ENCODE data around the gene ADAM19. TPM values are rescaled to one million over a fixed set of nuclear protein-coding genes. Genes with fewer than 3 reads are reported as not detected.

The ADAM19 gene
- total and polyA plus RNA-seq, 2 experiments from 2014 or later: 6.0 to 8.6 TPM

DNA sequence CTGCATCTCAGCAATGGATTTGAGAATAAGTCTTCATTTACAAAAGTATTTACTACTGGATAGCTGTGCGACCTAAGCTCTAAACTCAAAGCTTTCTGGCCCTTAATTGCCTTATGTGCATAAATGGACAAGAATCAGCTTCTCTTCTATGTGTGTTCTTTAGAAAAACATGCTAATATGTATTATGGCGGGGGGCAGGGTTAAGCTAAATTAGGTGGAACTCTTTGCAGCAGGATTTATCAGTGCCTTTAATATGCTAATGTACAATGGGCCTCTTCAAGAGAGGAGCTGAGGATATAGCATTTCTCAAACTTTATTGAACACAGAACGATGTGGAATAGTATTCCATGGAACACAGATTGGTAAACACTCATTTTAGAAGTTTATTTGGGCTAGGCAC, 125.6 kb downstream of the ADAM19 start:
- Histone ChIP-seq H3K79me2 (no peaks in the 10 kb centered on the region), H3K9me3 (ENCODE audit: low read depth) (no peaks in the 10 kb centered on the region), H3K36me3 (replicated peaks; ENCODE audit: insufficient read depth, low read depth) (no peaks in the 10 kb centered on the region), H3K9me2 (replicated peaks; ENCODE audit: insufficient read depth) (no peaks in the 10 kb centered on the region), H3K4me1 (ENCODE audit: insufficient read depth) (peaks cover 8% of the 10 kb centered on the region), H4K20me1 (ENCODE audit: insufficient read depth, poor library complexity, severe bottlenecking) (no peaks in the 10 kb centered on the region), H2AFZ (no peak overlapping the region), H3K27ac (no peak overlapping the region), H3K4me3 (no peak overlapping the region), H3K27me3 (no peaks in the 10 kb centered on the region), H3K4me2 (no peak overlapping the region)
- TF ChIP-seq EZH2 (IDR thresholded peaks at IDR 0.05; ENCODE audit: borderline replicate concordance): no peak
- TF ChIP-seq, protein P1, sequence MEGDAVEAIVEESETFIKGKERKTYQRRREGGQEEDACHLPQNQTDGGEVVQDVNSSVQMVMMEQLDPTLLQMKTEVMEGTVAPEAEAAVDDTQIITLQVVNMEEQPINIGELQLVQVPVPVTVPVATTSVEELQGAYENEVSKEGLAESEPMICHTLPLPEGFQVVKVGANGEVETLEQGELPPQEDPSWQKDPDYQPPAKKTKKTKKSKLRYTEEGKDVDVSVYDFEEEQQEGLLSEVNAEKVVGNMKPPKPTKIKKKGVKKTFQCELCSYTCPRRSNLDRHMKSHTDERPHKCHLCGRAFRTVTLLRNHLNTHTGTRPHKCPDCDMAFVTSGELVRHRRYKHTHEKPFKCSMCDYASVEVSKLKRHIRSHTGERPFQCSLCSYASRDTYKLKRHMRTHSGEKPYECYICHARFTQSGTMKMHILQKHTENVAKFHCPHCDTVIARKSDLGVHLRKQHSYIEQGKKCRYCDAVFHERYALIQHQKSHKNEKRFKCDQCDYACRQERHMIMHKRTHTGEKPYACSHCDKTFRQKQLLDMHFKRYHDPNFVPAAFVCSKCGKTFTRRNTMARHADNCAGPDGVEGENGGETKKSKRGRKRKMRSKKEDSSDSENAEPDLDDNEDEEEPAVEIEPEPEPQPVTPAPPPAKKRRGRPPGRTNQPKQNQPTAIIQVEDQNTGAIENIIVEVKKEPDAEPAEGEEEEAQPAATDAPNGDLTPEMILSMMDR (IDR thresholded peaks at IDR 0.05; ENCODE audit: poor library complexity): no peak
- no peak for TF ChIP-seq EZH2phosphoT487 (IDR thresholded peaks at IDR 0.05; ENCODE audit: low read depth, severe bottlenecking, unreplicated experiment)
- 95% methylated on average over 3 of the region's 3 CpGs for WGBS (ENCODE audit: low lambda C conversion rate, missing lambda C conversion rate)
- DNase-seq (ENCODE audit: low spot score): no peak

DNA sequence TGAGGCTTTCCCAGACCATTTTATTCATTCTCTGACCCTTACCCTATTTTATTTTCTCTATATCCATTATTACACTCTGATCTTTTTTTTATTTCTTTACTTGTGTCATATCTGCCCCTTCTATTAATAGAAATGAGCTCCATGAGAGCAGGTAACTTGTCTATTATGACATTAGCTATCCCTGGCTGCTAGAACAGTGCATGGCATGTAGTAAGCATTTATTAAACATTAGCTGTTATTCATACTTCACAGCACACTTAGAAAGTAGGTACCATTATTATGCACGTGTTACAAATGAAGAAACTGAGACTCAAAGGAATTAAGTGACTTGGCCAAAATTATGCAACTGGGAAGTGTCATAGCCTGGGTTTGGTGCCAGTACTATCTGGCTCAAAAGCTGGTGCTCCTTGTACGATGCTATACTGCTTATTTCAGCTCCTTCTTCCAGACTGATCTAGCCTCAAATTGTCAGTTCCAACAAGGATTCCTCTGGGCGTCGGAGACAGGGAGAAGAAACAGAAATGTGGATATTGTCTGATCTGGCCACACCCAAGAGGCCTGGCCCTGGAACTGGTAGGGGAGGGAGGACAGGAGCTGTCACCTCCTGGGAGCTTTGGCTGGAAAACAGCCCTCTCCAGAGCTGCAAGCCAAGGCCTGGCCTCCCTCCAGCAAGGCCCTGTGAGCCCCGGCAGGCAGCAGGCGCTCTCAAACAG, 126.4 kb downstream of the ADAM19 start:
- DNase-seq (ENCODE audit: low spot score): no peak
- H3K27me3 ChIP-seq: no peaks in the 10 kb centered on the region
- no peaks in the 10 kb centered on the region for H3K36me3 ChIP-seq (replicated peaks; ENCODE audit: insufficient read depth, low read depth)
- H3K4me3 ChIP-seq: no peak overlapping the region
- TF ChIP-seq EZH2 (IDR thresholded peaks at IDR 0.05; ENCODE audit: borderline replicate concordance) (no peak), EZH2phosphoT487 (IDR thresholded peaks at IDR 0.05; ENCODE audit: low read depth, severe bottlenecking, unreplicated experiment) (no peak)
- TF ChIP-seq, protein P1 (IDR thresholded peaks at IDR 0.05; ENCODE audit: poor library complexity): no peak
- H3K27ac ChIP-seq: no peak overlapping the region
- no peaks in the 10 kb centered on the region for H3K9me2 ChIP-seq (replicated peaks; ENCODE audit: insufficient read depth)
- H4K20me1 ChIP-seq (ENCODE audit: insufficient read depth, poor library complexity, severe bottlenecking): no peaks in the 10 kb centered on the region
- H3K79me2 ChIP-seq: no peaks in the 10 kb centered on the region
- WGBS (ENCODE audit: low lambda C conversion rate, missing lambda C conversion rate): 69% methylated on average over 6 of the region's 6 CpGs
- H3K4me1 ChIP-seq (ENCODE audit: insufficient read depth): peaks cover 8% of the 10 kb centered on the region
- no peak overlapping the region for H2AFZ ChIP-seq
- H3K4me2 ChIP-seq: no peak overlapping the region
- H3K9me3 ChIP-seq (ENCODE audit: low read depth): no peaks in the 10 kb centered on the region

DNA sequence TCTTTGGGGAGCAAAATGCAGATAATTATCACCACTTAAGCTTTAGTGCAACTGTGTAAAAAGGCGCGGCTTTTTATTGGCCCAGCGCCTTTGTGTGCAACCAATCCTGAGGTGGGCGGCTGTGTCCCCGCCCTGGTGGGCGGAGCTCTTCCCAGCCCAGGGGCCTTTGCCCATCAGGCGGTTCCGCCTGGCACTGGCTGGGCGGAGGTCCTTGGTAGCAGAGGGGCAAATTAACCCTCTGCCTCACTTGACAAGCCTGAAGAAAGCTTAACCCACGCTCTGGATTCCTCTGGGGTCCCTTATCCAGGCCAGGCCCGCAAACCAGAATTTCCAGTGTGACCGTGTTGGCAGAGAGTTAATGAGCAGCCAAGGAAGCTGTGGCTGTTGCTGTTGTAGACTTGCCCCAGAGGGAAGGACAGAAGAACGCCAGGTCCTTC, 128.4 kb downstream of the ADAM19 start:
- 82% methylated on average over 13 of the region's 13 CpGs for whole genome bisulfite sequencing (ENCODE audit: low lambda C conversion rate, missing lambda C conversion rate)

More for the DNA sequence above, 128.4 kb downstream of the ADAM19 start:
- Histone ChIP-seq H3K4me3 (no peak overlapping the region), H4K20me1 (ENCODE audit: insufficient read depth, poor library complexity, severe bottlenecking) (no peaks in the 10 kb centered on the region), H2AFZ (no peak overlapping the region), H3K27ac (peak overlapping the region; percentile 45), H3K4me2 (peak overlapping the region; percentile 37), H3K4me1 (ENCODE audit: insufficient read depth) (peaks cover 8% of the 10 kb centered on the region), H3K9me2 (replicated peaks; ENCODE audit: insufficient read depth) (no peaks in the 10 kb centered on the region), H3K27me3 (no peaks in the 10 kb centered on the region), H3K36me3 (replicated peaks; ENCODE audit: insufficient read depth, low read depth) (no peaks in the 10 kb centered on the region), H3K9me3 (ENCODE audit: low read depth) (no peaks in the 10 kb centered on the region), H3K79me2 (no peaks in the 10 kb centered on the region)
- TF ChIP-seq EZH2phosphoT487 (IDR thresholded peaks at IDR 0.05; ENCODE audit: low read depth, severe bottlenecking, unreplicated experiment): no peak
- no peak for TF ChIP-seq EZH2 (IDR thresholded peaks at IDR 0.05; ENCODE audit: borderline replicate concordance)
- TF ChIP-seq, protein P1 (IDR thresholded peaks at IDR 0.05; ENCODE audit: poor library complexity): no peak
- DNase-seq (ENCODE audit: low spot score): peak; percentile 55
